ENCODE data around the gene TTLL5. TPM values are rescaled to one million over a fixed set of nuclear protein-coding genes. Genes with fewer than 3 reads are reported as not detected.

The TTLL5 gene
- total RNA-seq, 1 experiment from 2014 or later, result 15.2 TPM

DNA sequence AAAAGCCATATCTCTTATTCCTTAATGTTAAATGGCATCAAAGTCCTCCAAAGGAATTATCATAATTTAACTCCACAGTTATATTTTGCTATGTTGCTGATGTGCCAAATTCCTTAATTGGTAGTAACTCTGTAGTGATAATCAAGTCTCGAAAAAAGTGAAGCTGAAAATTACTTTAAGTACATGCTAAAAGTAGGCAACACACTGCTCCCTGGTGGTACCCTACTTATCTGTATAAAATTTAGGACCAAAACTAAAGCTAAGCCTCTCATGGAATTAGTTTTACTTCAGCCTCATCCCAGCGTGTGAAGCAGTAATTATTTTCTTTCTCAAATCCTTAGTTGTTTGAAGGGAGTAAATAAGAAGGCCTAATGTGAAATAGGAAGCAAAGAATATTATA lies 132.8 kb downstream of the TTLL5 start:
- no peak for DNase-seq (ENCODE audit: extremely low read depth, low read depth)

DNA sequence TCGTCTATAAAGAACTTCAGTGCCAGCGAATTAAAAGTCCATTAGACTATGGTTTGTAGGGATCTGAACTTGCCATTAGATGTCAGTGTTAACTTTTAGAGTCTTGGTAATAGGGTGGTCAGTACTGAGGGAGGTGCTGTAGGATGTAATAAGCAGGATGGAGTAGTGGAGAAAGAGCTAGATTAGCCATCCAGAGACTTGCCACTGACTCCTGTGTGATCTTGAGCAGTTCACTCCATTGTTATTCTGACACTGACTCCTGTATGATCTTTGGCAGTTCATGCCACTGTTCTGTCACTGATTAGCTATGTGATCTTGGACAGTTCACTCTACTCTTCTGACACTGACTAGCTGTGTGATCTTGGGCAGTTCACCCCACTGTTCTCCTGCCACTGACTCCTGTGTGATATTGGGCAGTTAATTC lies 133.6 kb downstream of the TTLL5 start:
- DNase-seq (ENCODE audit: extremely low read depth, low read depth), result peak; percentile 5

DNA sequence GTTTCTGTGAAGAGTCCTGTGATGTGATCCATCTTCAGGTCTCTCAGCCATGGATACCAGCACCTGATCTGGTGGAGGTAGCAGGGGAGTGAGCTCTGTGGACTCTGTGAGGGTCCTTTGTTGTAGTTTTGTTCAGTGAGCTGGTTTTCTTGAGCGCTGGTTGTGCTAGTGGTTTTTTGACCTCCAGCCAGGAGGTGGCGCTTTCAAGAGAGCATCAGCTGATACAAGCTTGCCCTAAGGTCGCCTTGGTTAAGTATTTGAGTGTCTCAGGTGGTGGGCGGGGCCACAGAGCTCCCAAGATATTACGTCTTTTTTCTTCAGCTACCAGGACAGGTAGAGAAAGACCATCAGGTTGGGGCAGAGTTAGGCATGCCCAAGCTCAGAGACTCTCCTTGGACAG lies 139.7 kb downstream of the TTLL5 start:
- no peak for DNase-seq (ENCODE audit: extremely low read depth, low read depth)

DNA sequence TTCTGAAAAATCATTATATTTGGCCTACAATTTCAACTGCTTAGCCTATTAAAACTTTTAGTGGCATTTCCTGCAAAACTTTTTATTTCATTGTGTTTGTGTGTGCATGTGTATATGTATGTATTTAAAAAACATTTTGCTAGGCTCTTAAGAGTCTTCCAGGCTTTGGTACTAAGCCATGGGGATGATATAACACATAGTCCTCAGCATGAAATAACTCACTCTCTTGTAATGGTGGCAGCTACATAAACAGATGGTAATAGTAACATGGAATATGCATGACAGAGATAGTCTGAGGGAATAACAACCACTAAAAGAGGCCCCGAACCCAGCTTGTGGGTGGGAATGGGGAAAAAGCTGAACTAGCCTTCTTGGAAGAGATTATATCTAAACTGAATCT lies 141.4 kb downstream of the TTLL5 start:
- DNase-seq (ENCODE audit: extremely low read depth, low read depth), result no peak

DNA sequence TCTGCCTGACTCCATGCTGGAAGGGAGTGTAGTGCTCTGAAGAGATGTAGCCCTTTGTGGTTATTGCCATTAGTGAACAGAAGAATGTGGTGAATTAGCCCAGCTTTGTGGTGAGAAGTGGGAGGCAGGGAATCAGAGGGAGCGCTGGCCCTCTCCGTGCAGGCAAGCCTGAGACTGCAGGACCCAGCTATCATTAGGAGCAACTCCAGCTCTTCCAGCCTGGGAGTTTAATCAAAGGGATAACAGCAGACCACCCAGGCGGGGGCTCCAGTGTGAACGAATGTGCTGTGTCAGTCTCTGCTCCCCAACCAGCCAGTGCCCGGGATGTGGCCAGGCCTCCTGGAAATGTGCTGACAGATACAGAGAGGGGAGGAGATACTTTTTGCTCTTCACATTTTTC lies 142.7 kb downstream of the TTLL5 start:
- no peak for DNase-seq (ENCODE audit: extremely low read depth, low read depth)

DNA sequence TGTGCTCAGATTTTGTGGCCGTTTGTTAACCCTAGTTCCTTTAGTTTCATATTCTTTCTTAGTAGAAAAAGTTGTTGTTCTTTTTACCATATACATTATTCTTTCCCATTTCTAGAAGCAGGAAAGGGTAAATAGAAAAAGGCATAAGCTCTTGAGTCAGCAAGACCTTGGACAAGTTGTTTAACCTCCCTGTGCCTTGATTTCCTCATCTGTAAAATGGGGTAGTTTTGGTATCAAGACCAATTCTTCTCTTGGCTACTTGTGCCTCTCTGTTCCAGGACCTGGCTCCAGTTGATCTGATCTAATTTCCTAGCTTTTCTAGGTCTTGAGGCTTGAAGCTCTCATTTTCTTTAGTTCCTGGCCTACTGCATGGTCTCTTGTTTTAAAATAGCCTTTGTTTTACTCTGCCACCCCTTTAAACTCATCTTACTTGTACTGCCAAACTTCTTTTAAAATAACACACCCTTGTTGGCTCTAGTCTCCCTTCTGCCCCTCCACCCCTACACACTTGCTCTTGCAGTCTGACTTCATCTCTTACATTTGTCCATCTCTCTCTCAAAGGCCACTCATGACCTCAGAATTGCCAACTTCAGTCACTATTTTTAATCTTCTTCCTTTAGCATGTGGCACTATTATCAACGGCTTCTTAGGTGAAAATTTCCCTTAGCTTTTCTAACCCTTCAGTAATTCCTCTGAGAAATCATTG lies 143.7 kb downstream of the TTLL5 start:
- no peak for DNase-seq (ENCODE audit: extremely low read depth, low read depth)

DNA sequence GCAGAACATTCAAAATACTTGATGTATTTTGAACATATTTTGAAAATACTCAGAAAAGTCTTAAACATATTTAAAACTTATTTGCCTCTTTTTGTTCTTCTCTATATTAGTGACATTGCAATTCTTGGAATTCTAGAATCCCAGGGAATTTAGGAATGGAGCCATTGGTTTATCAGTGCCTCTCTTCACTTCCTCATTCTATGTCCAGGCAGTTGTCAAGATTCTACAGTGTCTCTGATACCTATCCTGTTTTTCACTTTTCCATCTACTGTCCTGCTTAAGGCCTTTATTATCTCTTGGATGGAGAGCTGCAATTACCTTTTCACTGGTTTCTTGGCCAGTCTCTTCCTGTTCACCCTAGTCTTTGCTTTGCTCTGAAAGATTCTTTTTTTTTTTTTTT lies 144.6 kb downstream of the TTLL5 start:
- DNase-seq (ENCODE audit: extremely low read depth, low read depth), result no peak

DNA sequence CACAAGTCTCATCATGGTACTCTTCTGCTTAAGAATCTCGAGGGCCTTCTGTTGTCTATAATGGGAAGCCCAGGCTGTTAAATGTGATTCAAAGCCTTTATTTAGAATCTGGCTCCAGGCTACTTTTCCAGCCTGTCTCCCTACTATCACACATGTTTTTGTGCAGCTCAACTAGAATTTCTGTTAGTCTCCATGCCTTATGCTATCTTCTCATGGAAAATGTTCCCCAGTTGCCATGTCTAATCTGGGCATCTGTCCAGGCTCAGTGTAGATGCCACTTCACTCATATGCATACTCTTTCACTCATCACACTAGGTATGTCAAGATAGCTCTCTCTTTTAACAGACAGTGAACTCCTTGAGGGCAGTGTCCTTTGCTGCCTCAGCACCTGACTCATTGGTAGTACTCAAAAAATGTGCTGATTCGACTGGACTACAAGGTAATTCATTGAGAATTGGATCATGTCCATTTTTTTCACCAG lies 145.3 kb downstream of the TTLL5 start:
- DNase-seq (ENCODE audit: extremely low read depth, low read depth), result no peak

DNA sequence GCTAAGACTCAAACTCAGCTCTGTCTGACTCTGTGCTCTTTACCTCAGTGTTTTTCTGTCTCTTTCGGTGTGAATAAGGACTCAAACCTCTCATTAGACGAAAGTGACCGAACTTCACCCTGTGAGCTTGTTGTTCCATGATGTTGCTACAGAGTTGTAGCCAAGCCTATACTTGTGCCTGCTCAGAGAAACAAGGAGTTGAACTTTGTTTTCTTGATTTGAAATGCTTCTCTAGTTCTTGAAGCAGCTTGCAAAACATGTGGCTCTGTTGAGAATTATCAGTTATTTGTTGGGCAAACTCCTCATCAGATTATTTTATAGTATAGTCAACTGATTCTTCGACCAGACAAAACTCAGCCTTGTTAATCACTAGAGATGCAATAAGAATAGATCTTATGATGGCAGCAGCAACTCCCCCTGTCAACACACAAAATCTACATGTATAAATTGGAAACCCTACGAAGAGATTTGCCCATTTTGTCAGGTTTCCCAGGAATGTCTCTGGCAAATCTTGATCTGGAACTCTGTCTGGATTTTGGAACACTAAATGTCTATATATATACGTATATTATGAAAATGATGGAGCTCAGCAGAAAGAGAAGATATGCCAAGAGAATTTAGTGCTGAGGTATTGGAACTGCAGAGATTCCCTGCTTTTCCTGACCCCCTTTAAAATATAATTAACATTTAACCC lies 146.8 kb downstream of the TTLL5 start:
- no peak for DNase-seq (ENCODE audit: extremely low read depth, low read depth)

DNA sequence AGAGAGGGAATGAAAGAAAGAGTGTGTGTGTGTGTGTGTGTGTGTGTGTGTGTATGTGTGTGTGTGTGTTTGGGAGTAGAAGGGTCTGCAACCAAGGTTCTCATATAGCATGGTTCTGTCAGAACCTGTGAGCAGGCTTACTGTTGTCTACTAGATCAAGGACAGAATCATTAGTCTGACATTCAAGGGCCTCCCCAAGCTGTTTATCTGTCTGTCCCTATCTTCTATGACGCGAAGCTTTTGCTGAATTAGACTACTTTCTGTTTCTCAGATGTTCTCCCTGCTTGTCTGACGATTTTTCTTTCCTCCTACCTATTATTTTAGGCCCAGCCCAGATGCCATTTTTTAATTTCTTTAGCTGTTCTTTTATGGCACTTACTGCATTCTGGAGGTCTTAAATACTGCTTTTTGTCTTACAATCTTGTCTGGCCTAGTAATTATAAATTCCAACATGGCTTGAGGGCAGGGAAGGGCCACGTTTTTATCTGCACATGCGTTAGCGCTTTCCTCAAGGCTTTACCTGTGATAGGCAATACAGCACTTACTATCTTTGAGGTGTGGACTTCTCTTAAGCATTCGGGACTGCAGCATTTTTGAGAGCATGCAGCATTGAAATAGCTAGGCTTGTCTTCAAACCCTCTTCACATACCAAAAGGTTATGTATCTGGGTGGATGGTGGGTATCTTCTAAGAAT lies 150.2 kb downstream of the TTLL5 start:
- DNase-seq (ENCODE audit: extremely low read depth, low read depth), result no peak

DNA sequence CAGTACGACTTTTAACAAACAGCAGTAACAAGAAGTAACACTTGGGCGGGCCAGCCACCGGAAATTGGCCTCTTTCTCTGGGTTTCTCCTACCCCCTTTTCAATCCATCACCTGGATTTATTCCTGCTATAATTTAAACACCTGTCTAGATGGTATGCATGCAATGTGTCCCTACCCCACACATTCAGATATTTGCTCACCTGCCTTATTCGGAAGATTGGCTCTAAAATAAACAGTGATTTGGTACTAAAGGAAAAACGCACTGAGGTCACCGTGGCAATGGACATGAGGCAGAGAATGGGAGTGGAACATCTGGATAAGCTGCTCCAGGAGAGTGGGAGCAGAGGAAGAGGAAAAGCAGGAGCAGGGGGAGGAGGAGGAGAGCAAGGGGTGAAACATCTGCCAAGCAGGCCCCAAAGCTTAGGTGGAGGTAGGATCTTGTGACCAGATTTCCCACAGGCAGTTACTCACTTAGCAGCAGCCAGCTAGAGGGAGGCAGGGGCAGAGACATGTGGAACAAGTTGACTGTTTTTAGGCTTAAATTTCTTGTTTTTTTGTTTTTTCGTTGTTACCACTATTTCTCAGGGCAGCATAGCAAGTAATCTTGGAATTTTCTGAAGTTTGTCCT lies 150.9 kb downstream of the TTLL5 start:
- no peak for DNase-seq (ENCODE audit: extremely low read depth, low read depth)

DNA sequence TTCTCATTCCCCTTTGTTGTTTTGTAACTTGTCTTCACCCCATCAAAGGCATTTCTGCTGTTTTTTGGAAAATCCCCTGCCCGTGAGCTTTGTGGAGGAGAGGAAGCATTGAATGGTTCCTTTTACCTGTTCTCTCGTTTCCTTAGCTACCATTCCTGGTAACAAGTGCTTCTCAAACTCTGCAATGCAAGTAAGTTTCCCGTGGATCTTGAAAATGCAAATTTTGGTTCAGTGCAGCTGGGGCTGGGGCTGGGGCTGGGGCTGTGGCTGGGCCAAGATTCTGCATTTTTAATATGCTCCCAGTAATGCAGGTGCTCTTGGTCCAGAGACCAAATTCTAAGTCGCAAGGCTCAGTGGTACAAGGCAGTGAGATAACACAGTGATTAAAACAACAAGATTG lies 151.6 kb downstream of the TTLL5 start:
- no peak for DNase-seq (ENCODE audit: extremely low read depth, low read depth)

DNA sequence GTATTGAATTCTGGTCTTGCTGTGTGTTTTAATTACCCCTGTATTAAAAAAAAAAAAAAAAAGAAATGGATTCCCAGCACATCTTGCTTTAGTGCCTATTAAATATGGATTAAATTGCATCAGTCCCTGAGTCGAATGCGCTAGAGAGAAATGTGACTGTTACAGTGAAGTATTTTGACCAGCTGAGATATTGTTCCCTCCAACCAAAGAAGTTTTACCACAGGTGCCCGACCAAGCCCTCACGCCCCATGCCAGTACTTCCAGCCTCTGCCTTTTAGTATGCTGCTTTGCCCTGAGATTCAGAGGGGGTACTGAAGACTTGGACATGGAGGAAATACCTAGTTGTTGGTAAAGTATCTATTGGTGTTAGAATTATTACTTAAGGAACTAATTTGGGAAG lies 159.7 kb downstream of the TTLL5 start:
- no peak for DNase-seq (ENCODE audit: extremely low read depth, low read depth)

DNA sequence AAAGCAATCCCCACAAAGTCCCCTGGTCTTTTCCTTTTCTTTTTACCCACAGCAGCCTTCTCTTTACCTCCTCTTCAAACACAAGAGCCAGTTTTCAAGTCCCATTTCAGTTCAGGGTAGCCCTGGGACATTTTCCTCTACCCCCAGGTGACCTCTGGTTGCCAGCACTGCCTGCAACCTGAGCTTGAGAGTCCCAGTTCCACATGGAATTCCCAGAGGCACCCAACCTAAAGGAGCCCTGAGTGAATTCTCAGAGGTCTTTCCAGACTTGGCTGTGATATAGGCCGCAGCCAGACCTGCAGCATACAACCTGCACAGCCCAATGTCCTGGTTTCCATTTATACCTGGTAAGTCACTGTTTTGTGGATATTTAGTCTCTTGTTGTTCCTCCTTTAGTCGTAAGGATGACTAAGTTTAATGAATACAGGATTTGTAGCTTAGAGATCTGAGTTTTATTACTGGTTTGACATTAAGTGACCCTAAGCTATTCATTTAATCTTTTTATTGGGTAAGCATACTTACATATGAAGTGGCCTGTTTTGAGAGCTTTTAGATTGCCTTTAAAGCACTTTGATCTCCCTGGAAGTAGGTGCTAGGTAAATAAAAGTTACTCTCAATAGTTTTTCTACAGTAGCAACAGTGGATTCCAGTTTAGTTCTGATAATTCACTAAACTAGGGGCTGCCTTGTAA lies 160.9 kb downstream of the TTLL5 start:
- no peak for DNase-seq (ENCODE audit: extremely low read depth, low read depth)

DNA sequence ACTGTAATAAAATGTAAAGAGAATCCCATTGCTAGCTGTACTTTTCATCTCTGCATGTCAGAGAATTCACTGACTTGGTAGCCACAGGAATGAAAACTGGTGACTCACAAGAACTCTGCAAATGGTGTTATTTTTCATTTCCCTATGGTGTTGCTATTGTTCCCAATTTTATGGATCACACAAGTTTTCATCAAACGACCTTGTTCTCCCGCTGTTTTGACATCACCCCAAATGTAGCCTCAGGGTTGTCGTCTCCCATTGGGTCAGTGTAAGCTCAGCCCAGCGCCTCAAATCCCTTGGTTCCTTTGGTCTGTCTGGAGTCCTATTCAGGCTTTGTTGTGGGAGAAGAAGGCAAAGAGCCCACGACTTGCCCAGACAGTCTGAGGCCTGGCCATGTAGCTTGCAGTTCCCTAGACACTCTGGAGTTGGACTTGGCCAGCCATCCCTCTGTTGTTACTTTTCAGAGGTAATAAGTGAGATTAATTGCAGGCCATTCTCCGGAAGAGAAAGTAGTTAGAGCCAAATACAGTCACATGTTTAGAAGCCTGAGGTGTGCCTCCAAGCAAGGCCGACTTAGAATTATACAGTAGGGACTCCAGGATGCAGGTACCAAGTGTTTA lies 161.6 kb downstream of the TTLL5 start:
- DNase-seq (ENCODE audit: extremely low read depth, low read depth), result no peak

DNA sequence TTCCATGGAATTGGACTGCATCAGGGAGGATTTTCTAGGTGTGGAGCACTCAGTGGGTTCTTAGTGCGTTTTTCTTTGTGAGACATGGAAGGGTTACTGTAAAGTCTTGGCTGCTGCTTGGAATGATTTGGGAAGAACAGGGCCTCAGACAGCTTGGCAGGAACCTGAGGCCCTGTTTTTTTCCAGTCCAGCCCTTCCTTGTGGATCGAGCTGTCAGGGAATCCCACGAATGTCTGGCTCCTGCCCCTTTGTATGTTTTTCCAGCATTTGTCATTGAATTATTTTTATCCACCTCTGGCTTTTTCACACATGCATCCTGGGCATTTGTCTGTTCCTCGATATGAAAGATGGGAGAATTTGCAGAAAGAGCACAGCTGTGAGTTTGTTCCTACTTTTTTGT lies 162.3 kb downstream of the TTLL5 start:
- no peak for DNase-seq (ENCODE audit: extremely low read depth, low read depth)

DNA sequence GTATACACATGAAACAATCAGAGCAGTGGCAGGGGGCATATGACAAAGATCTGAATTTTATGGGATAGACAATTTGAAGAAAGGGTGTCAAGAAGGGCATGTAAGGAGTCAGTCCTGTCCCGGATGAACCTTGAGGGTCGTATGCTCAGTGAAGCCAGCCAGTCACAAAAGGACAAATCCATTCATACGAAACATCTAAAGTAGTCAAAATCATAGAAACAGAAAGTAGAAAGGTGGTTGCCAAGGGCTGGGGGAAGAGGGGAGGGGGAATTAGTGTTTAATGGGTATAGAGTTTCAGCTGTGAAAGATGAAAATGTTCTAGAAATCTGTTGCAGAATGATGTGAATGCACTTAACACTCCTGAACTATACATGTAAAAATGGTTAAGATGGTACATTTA lies 163.3 kb downstream of the TTLL5 start:
- DNase-seq (ENCODE audit: extremely low read depth, low read depth), result no peak

DNA sequence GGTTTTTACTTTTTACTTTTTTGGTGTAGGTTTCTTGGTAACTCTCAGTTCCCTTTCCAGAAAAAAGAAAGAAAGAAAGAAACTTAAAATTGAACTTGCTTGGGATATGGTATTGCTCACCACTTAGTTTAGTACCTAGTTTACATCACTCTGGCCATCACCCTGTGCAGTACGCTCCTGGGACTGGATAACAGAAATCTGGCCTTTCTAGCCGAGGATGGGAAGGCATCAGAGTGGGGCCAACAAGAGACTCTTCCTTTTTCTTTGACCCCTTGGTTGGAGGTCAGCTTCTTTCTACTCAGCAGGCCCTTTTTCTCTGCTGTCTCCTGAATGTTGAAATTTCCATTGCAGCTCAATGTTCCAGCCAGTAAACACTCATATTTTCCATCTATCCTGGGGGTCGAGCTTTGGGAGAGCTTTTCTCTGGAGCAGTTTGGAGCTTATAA lies 164.1 kb downstream of the TTLL5 start:
- no peak for DNase-seq (ENCODE audit: extremely low read depth, low read depth)

DNA sequence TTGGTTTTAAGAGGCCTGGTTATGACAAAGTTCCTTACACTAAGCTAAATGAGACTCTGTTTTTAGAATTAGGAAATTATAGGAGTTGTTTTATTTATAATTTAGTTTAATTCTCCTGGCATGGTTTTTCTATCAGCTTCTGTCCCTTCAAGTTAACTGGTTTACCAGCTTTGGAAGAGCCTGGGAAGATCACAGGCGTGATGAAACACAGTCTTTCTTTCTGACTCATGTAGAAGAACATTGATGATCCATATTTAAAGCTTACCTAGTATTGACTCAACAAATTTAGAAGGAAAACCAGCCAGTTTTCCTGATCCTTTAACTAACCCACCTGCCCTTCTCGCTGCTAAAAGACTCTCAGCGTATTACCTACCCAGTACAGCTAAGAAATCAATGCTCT lies 165.6 kb downstream of the TTLL5 start:
- DNase-seq (ENCODE audit: extremely low read depth, low read depth), result no peak

DNA sequence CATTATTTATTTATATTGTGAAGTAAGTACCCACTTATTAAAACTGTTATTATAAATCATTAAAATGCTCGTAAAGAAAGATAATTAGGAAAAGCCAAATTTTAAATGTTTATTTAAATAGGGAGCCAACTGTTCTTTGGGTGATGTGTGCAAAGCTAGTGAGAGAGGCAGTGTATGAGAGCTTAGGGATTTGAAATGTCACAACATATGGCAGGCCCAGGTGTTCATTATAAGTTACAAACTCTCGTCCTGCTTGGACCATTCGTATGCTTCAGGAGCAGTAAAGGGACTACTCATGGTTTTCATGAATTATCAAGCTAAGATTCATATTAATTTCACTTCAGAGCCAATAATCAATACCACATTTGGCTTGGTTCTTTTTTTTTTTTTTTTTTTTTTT lies 166.3 kb downstream of the TTLL5 start:
- no peak for DNase-seq (ENCODE audit: extremely low read depth, low read depth)
